ENCODE results near the gene PSMG2. TPM values are rescaled to one million over a fixed set of nuclear protein-coding genes. Genes with fewer than 3 reads are reported as not detected.
"Not testable (repeated sequence)": the region's sequence is repeated elsewhere in the genome, so short reads cannot be mapped to it uniquely, and the experiment has no call there.

PSMG2 gene
- total RNA-seq, 1 donor from 2014 or later, result 57.8 TPM

GRCh38 chr18:12750076-12750714 is 47.4 kb downstream of the PSMG2 start:
- no peak overlapping the region for H3K4me3 Mint-ChIP-seq
- H3K36me3 Mint-ChIP-seq, result no peaks in the 10 kb centered on the region
- TF ChIP-seq CTCF (conservative IDR thresholded peaks at IDR 0.05), result no peak
- H3K9me3 Mint-ChIP-seq, result no peaks in the 10 kb centered on the region
- DNase-seq (ENCODE audit: extremely low spot score, unreplicated experiment), result no peak
- H3K27me3 Mint-ChIP-seq, result no peaks in the 10 kb centered on the region
- no peak overlapping the region for H3K27ac Mint-ChIP-seq
- H3K4me1 Mint-ChIP-seq (ENCODE audit: unreplicated experiment), result no peaks in the 10 kb centered on the region

GRCh38 chr18:12750715-12751502 is 48.1 kb downstream of the PSMG2 start:
- no peak overlapping the region for H3K4me3 Mint-ChIP-seq
- H3K27me3 Mint-ChIP-seq, result no peaks in the 10 kb centered on the region
- H3K9me3 Mint-ChIP-seq, result no peaks in the 10 kb centered on the region
- no peak overlapping the region for H3K27ac Mint-ChIP-seq
- H3K36me3 Mint-ChIP-seq, result no peaks in the 10 kb centered on the region
- no peak for TF ChIP-seq CTCF (conservative IDR thresholded peaks at IDR 0.05)
- DNase-seq (ENCODE audit: extremely low spot score, unreplicated experiment), result no peak
- no peaks in the 10 kb centered on the region for H3K4me1 Mint-ChIP-seq (ENCODE audit: unreplicated experiment)

GRCh38 chr18:12751503-12751884 is 48.7 kb downstream of the PSMG2 start:
- no peaks in the 10 kb centered on the region for H3K9me3 Mint-ChIP-seq
- no peak for DNase-seq (ENCODE audit: extremely low spot score, unreplicated experiment)
- no peaks in the 10 kb centered on the region for H3K4me1 Mint-ChIP-seq (ENCODE audit: unreplicated experiment)
- no peak overlapping the region for H3K27ac Mint-ChIP-seq
- no peaks in the 10 kb centered on the region for H3K36me3 Mint-ChIP-seq
- no peaks in the 10 kb centered on the region for H3K27me3 Mint-ChIP-seq
- no peak overlapping the region for H3K4me3 Mint-ChIP-seq
- TF ChIP-seq CTCF (conservative IDR thresholded peaks at IDR 0.05), result no peak

- no peak for TF ChIP-seq CTCF (conservative IDR thresholded peaks at IDR 0.05)
- DNase-seq (ENCODE audit: extremely low spot score, unreplicated experiment), result no peak
- no peaks in the 10 kb centered on the region for H3K27me3 Mint-ChIP-seq
- H3K4me1 Mint-ChIP-seq (ENCODE audit: unreplicated experiment), result no peaks in the 10 kb centered on the region
- H3K36me3 Mint-ChIP-seq, result no peaks in the 10 kb centered on the region
- no peaks in the 10 kb centered on the region for H3K9me3 Mint-ChIP-seq
- no peak overlapping the region for H3K4me3 Mint-ChIP-seq
- H3K27ac Mint-ChIP-seq, result no peak overlapping the region
These were observed 49.0 kb downstream of the PSMG2 start for GRCh38 chr18:12751891-12752290.

GRCh38 chr18:12754511-12754910 is 51.7 kb downstream of the PSMG2 start:
- Mint-ChIP-seq H3K36me3 (no peaks in the 10 kb centered on the region), H3K4me1 (ENCODE audit: unreplicated experiment) (no peaks in the 10 kb centered on the region), H3K27me3 (no peaks in the 10 kb centered on the region), H3K4me3 (no peak overlapping the region), H3K9me3 (no peaks in the 10 kb centered on the region), H3K27ac (no peak overlapping the region)
- no peak for TF ChIP-seq CTCF (conservative IDR thresholded peaks at IDR 0.05)
- DNase-seq (ENCODE audit: extremely low spot score, unreplicated experiment), result no peak

GRCh38 chr18:12755606-12756005 is 52.8 kb downstream of the PSMG2 start:
- not testable (repeated sequence) for H3K36me3 Mint-ChIP-seq; DNase-seq (ENCODE audit: extremely low spot score, unreplicated experiment); H3K4me3 Mint-ChIP-seq; H3K9me3 Mint-ChIP-seq; H3K27ac Mint-ChIP-seq; H3K27me3 Mint-ChIP-seq; H3K4me1 Mint-ChIP-seq (ENCODE audit: unreplicated experiment)

- H3K4me1 Mint-ChIP-seq (ENCODE audit: unreplicated experiment); H3K4me3 Mint-ChIP-seq; DNase-seq (ENCODE audit: extremely low spot score, unreplicated experiment); H3K27ac Mint-ChIP-seq; H3K9me3 Mint-ChIP-seq; H3K27me3 Mint-ChIP-seq; H3K36me3 Mint-ChIP-seq: not testable (repeated sequence)
These were observed 53.9 kb downstream of the PSMG2 start for GRCh38 chr18:12756619-12757239.

- H3K9me3 Mint-ChIP-seq, H3K27me3 Mint-ChIP-seq: not testable (repeated sequence)
These were observed 55.7 kb downstream of the PSMG2 start for GRCh38 chr18:12758566-12758965.

More at GRCh38 chr18:12758566-12758965, 55.7 kb downstream of the PSMG2 start:
- not testable (repeated sequence) for H3K27ac Mint-ChIP-seq; H3K4me1 Mint-ChIP-seq (ENCODE audit: unreplicated experiment); H3K36me3 Mint-ChIP-seq; DNase-seq (ENCODE audit: extremely low spot score, unreplicated experiment); H3K4me3 Mint-ChIP-seq

Measured in type B pancreatic cell (in vitro differentiated cells).